ENCODE data around the gene F2RL2. TPM values are rescaled to one million over a fixed set of nuclear protein-coding genes. Genes with fewer than 3 reads are reported as not detected.

The F2RL2 gene, protein sequence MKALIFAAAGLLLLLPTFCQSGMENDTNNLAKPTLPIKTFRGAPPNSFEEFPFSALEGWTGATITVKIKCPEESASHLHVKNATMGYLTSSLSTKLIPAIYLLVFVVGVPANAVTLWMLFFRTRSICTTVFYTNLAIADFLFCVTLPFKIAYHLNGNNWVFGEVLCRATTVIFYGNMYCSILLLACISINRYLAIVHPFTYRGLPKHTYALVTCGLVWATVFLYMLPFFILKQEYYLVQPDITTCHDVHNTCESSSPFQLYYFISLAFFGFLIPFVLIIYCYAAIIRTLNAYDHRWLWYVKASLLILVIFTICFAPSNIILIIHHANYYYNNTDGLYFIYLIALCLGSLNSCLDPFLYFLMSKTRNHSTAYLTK
- not detected for total RNA-seq

DNA sequence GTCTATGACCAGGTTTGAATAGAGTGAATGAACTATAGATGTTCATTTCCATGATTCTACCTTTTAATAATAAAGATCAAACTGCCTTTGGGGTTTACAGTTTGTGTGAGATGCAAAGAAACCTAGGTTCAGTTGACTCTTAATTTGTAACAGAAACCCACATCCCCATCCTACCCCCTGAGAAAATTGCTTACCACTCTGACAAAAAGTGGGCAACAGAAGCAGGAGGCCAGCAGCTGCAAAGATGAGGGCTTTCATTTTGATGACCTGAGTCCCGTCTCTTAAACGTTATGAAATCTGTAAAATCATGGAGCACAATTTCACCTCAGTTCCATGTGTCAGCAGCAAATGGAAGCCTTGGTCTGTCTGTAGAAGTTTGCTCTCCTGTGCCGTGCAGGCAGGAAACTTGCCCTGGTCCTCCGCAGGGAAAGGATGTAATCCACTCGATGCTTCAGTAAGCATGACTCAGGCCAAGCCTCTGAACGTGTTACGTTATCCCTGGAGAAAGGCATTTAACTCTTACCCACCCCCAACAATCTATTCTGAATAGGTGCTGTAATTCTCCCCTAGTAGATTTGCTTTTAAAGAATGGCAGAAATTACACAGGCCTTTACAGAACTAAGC, at the start of gene F2RL2:
TSS of gene F2RL2 (minus strand) at position 431 of the 624 bp plus-strand sequence. CDS start at position 258, 173 bp downstream.
- H3K9me3 Mint-ChIP-seq (ENCODE audit: low read depth): no peaks in the 10 kb centered on the region
- POLR2A ChIA-PET: no interaction called here
- ATAC-seq (no peak), DNase-seq (no peak)
- no peak within 1 kb of the TSS for H3K4me3 Mint-ChIP-seq
- intact Hi-C loops (cut with DNase I, micrococcal nuclease): no loop called here
- no peak within 1 kb of the TSS for H3K27ac Mint-ChIP-seq
- CTCF ChIA-PET: interaction anchor here (0.6 kb wide), 1 partner anchor 192 kb away, joined by 3 read pairs; no protein-coding TSS in a partner anchor
- H3K27me3 Mint-ChIP-seq: no peaks in the 10 kb centered on the region
- H3K4me1 Mint-ChIP-seq: peaks cover 22% of the 10 kb centered on the region
- peaks cover 17% of the 10 kb centered on the region for H3K36me3 Mint-ChIP-seq (ENCODE audit: low read depth)

DNA sequence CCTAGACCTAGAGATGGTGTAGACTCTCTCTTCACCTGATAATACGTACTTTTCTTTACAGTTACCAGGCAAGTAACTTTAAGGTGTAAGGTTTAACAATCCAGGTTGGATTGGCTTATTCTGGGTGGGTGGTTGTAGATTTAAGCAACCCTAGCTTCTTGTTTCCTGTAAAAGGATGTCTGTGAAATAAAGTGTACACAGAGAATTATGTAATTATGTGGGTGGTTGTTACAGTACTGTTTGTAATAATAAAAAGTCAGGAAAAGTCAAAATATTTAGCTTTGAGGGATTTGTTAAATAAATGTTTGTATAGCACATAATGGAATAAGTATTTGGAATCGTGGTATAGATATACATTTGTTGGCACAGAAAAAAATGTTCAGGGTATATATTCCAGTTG, 49.0 kb upstream of the F2RL2 start:
- H3K4me3 Mint-ChIP-seq: no peak overlapping the region
- no peaks in the 10 kb centered on the region for H3K27me3 Mint-ChIP-seq
- ATAC-seq (no peak), DNase-seq (no peak)
- H3K4me1 Mint-ChIP-seq: no peaks in the 10 kb centered on the region
- peaks cover 50% of the 10 kb centered on the region for H3K36me3 Mint-ChIP-seq (ENCODE audit: low read depth)
- H3K9me3 Mint-ChIP-seq (ENCODE audit: low read depth): no peaks in the 10 kb centered on the region
- intact Hi-C loops (cut with DNase I, micrococcal nuclease): no loop called here
- ChIA-PET CTCF (no interaction called here), POLR2A (no interaction called here)
- H3K27ac Mint-ChIP-seq: no peak overlapping the region

DNA sequence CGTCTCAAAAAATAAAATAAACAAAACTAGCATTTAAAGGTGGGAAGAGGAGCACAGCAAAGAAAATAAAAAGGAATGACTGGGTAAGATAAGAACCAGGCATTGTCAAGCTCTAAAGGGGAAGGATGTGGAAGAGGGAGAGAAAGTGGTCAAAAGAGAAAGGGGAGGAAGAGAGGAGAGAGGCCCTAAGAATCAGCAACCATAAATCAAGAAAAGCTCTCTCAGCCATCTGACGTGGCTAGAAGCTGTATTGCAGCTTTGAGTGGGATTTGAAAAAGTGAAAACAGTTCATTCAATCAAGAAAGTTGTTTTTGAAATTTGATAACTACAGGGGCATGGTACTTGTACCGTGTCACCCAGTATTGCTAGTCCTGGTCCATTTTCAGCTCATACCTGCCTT, 47.3 kb upstream of the F2RL2 start:
- Mint-ChIP-seq H3K4me1 (no peaks in the 10 kb centered on the region), H3K9me3 (ENCODE audit: low read depth) (no peaks in the 10 kb centered on the region), H3K27ac (no peak overlapping the region), H3K4me3 (no peak overlapping the region), H3K36me3 (ENCODE audit: low read depth) (peaks cover 38% of the 10 kb centered on the region), H3K27me3 (no peaks in the 10 kb centered on the region)
- ATAC-seq (no peak), DNase-seq (no peak)
- CTCF ChIA-PET: interaction anchor here (0.6 to 1.0 kb wide), 2 partner anchors 9 to 104 kb away, joined by 3 to 5 read pairs; no protein-coding TSS in a partner anchor
- POLR2A ChIA-PET: no interaction called here
- intact Hi-C loops (cut with DNase I, micrococcal nuclease): no loop called here

DNA sequence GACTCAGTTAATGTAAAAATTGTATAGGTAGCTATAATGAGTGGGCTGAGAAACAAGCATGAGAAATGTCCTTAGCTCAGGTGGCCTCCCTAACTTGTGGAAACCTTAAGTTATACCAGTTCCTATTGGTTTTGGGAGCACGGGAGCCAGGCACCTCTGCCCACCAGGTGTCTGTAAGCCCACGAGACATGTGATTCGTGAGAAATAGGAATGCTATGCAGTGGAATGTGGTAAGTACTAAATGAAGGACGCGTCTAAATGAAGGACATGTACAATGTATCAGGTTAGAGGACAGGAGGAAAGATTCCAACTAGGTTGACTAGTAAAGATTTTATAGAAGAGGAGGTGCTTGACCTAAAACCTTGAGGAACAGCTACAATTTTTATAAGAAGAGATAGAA, 46.0 kb upstream of the F2RL2 start:
- ChIA-PET POLR2A (interaction anchor here (0.6 kb wide), 1 partner anchor 319 kb away, joined by 3 read pairs; no protein-coding TSS in a partner anchor), CTCF (interaction anchor here (1.2 kb wide), 2 partner anchors 26 to 70 kb away, joined by 3 read pairs; no protein-coding TSS in a partner anchor)
- Mint-ChIP-seq H3K36me3 (ENCODE audit: low read depth) (peaks cover 40% of the 10 kb centered on the region), H3K4me3 (no peak overlapping the region), H3K27ac (no peak overlapping the region), H3K4me1 (no peaks in the 10 kb centered on the region), H3K27me3 (no peaks in the 10 kb centered on the region), H3K9me3 (ENCODE audit: low read depth) (no peaks in the 10 kb centered on the region)
- no peak for ATAC-seq
- DNase-seq: no peak
- intact Hi-C loops (cut with DNase I, micrococcal nuclease): no loop called here

DNA sequence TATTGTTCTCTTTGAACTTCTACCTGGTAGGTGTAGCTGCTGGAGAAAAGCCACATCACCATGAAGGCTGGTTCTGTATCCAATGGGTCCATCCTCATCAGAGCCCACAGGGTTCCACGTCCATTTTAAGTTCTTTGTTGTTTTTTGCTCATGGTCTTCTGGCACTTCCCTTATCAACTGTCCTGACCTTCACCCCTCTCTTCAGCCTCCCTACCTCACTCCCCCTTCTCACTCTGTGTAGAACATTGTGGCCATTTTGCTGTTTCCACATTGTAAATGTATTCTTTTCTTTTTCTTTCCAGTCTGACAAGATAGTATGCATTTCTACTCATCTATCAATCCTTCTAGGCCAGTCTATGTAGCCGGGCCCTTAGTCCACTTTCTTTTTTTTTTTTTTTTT, 44.3 kb upstream of the F2RL2 start:
- no peaks in the 10 kb centered on the region for H3K4me1 Mint-ChIP-seq
- peaks cover 36% of the 10 kb centered on the region for H3K36me3 Mint-ChIP-seq (ENCODE audit: low read depth)
- intact Hi-C loops (cut with DNase I, micrococcal nuclease): no loop called here
- H3K27ac Mint-ChIP-seq: no peak overlapping the region
- no peaks in the 10 kb centered on the region for H3K27me3 Mint-ChIP-seq
- DNase-seq: no peak
- ATAC-seq: no peak
- ChIA-PET CTCF (interaction anchor here (0.6 to 2.0 kb wide), 2 partner anchors 107 to 132 kb away, joined by 3 to 8 read pairs; no protein-coding TSS in a partner anchor), POLR2A (no interaction called here)
- H3K4me3 Mint-ChIP-seq: no peak overlapping the region
- no peaks in the 10 kb centered on the region for H3K9me3 Mint-ChIP-seq (ENCODE audit: low read depth)

DNA sequence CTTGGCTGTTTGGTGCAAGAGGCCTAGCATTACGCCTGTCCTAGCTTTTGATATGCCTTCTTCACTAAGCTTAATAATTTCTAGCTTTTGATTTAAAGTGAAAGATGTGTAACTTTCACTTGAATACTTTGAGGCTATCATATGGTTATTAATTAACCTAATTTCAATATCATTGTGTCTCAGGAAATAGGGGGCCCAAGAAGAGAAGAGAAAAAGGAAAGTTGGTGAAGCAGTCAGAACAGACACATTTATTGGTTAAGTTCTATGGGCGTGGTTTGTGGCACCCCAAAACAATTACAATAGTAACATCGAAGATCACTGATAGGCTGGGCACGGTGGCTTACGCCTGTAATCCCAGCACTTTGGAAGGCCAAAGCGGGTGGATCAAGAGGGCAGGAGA, 40.9 kb upstream of the F2RL2 start:
- Mint-ChIP-seq H3K27me3 (no peaks in the 10 kb centered on the region), H3K9me3 (ENCODE audit: low read depth) (no peaks in the 10 kb centered on the region), H3K4me3 (no peak overlapping the region), H3K27ac (no peak overlapping the region), H3K4me1 (no peaks in the 10 kb centered on the region), H3K36me3 (ENCODE audit: low read depth) (peaks cover 24% of the 10 kb centered on the region)
- ATAC-seq (no peak), DNase-seq (no peak)
- CTCF ChIA-PET: no interaction called here
- intact Hi-C loops (cut with DNase I, micrococcal nuclease): no loop called here
- POLR2A ChIA-PET: no interaction called here

DNA sequence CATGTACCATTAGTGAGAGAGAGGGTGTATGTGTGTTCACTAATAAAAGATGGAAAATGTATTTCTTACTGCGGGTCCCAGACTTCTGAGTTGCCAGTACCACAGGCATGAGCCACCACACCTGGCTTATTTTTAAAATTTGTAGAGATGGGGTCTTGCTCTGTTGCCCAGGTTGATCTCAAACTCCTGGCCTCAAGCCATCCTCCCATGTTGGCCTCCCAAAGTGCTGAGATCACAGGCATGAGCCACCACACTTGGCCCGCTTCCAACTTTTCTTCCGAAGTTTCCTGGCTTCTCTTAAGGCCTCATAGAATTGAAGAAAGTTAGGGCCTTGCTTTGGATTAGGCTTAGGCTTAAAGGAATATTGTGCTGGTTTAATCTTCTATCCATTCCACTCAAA, 40.4 kb upstream of the F2RL2 start:
- no peak for DNase-seq
- Mint-ChIP-seq H3K27me3 (no peaks in the 10 kb centered on the region), H3K4me1 (no peaks in the 10 kb centered on the region), H3K36me3 (ENCODE audit: low read depth) (peaks cover 24% of the 10 kb centered on the region), H3K4me3 (no peak overlapping the region), H3K27ac (no peak overlapping the region), H3K9me3 (ENCODE audit: low read depth) (no peaks in the 10 kb centered on the region)
- ChIA-PET CTCF (no interaction called here), POLR2A (no interaction called here)
- no peak for ATAC-seq
- intact Hi-C loops (cut with DNase I, micrococcal nuclease): no loop called here

DNA sequence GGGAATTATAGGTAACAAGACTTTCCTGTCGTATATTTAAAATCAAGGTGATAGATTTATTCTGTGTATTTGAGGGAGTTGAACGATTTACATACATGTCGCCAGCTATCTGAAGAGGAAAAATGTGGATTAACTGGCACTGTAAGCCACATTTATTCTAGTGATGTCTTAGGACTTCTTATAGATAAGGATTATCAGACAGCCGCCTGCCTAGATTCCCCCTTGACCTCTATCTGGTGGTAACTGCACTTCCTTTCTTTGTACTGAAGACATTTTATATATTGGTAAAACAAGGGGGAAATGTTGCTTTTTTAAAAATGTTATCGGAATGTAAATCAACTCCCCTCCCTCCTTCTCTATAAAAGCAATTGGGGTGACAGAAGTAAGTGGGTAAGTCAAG, 39.3 kb upstream of the F2RL2 start:
- H3K4me1 Mint-ChIP-seq: no peaks in the 10 kb centered on the region
- ChIA-PET POLR2A (no interaction called here), CTCF (interaction anchor here (0.6 to 1.2 kb wide), 2 partner anchors 20 to 34 kb away, joined by 3 read pairs; no protein-coding TSS in a partner anchor)
- DNase-seq: no peak
- H3K27ac Mint-ChIP-seq: no peak overlapping the region
- H3K9me3 Mint-ChIP-seq (ENCODE audit: low read depth): no peaks in the 10 kb centered on the region
- no peak for ATAC-seq
- peaks cover 28% of the 10 kb centered on the region for H3K36me3 Mint-ChIP-seq (ENCODE audit: low read depth)
- H3K4me3 Mint-ChIP-seq: no peak overlapping the region
- intact Hi-C loops (cut with DNase I, micrococcal nuclease): no loop called here
- no peaks in the 10 kb centered on the region for H3K27me3 Mint-ChIP-seq

DNA sequence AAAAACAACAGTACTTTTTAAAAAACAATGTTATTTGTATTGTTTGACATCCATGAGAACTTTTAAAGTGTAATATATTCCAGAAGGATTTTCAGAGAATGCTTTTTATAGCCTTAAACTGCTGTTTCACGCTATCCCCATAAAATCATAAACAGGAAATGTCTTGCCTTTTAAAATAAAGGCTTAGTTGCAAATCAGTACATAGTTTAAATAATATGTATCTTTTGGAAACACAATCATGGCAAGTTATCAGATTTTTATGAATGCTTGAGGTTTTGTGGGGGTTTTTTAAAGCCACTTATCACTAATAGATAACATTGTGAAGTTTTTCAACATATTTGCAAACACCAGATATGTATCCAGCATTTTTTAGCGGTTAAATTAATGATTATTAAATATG, 37.2 kb upstream of the F2RL2 start:
- Mint-ChIP-seq H3K4me3 (no peak overlapping the region), H3K4me1 (no peaks in the 10 kb centered on the region), H3K9me3 (ENCODE audit: low read depth) (no peaks in the 10 kb centered on the region), H3K27ac (no peak overlapping the region), H3K36me3 (ENCODE audit: low read depth) (peaks cover 33% of the 10 kb centered on the region), H3K27me3 (no peaks in the 10 kb centered on the region)
- DNase-seq (no peak), ATAC-seq (no peak)
- CTCF ChIA-PET: interaction anchor here (0.6 to 1.6 kb wide), 2 partner anchors 24 to 114 kb away, joined by 4 to 7 read pairs; no protein-coding TSS in a partner anchor
- POLR2A ChIA-PET: no interaction called here
- intact Hi-C loops (cut with DNase I, micrococcal nuclease): no loop called here

DNA sequence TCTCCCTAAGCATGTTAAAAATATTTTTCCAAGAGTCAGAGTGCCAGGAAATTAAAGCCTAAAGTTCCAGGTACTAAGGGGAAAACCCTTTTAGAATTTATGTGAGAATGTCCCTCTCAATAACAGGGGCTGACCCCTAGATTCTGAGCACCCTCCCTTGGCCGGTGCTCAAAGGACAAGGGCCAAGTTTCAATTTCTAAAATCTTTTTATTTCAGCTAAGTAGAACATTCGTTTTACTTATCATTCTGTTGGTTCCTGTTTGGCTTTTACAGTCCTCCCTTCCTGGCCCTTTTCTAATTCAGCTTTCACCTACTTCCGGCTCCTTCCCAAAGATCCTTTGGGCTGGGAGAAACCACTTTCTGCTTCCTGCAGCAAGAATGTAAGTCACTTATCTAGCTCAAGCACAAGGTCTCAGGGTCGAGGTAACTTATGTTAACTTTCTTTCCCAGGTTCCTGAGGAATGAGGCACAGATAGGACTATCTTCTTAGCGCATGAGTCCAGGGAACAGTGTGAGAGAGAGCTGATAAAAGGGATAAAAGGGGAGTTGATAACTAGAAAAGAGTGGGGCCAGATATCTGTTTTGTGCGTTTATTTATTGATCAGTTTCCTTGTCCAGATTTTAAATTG, 34.6 kb upstream of the F2RL2 start:
- no peak overlapping the region for H3K27ac Mint-ChIP-seq
- peaks cover 5% of the 10 kb centered on the region for H3K4me1 Mint-ChIP-seq
- ChIA-PET CTCF (interaction anchor here (0.6 to 1.9 kb wide), 5 partner anchors 16 to 154 kb away, joined by 3 to 6 read pairs (median 5); no protein-coding TSS in a partner anchor), POLR2A (no interaction called here)
- no peaks in the 10 kb centered on the region for H3K27me3 Mint-ChIP-seq
- H3K4me3 Mint-ChIP-seq: no peak overlapping the region
- H3K36me3 Mint-ChIP-seq (ENCODE audit: low read depth): peaks cover 36% of the 10 kb centered on the region
- ATAC-seq (no peak), DNase-seq (no peak)
- no peaks in the 10 kb centered on the region for H3K9me3 Mint-ChIP-seq (ENCODE audit: low read depth)
- intact Hi-C loops (cut with DNase I, micrococcal nuclease): no loop called here

DNA sequence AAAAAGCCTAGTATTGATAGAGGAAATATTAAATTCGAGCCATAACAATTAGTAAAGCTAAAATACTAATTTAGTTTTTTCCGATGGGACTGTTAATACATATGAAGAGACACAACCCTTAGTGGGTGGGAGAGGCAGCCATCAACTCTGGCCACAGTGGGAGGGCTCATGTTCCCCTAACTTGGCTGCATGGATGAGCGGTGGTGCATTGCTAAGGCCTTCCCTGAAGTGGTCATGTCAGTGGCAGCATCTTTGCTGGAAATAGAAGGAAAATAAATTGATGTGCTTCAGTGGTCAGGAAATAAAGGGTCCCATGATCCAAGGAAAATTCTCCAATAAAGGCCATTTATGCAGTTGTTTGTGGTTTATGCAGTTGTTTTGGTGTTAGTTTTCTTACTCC, 33.9 kb upstream of the F2RL2 start:
- ATAC-seq (no peak), DNase-seq (no peak)
- ChIA-PET POLR2A (no interaction called here), CTCF (interaction anchor here (0.6 to 1.7 kb wide), 5 partner anchors 13 to 176 kb away, joined by 3 to 5 read pairs (median 4); no protein-coding TSS in a partner anchor)
- Mint-ChIP-seq H3K4me1 (peaks cover 5% of the 10 kb centered on the region), H3K27ac (no peak overlapping the region), H3K27me3 (no peaks in the 10 kb centered on the region), H3K4me3 (no peak overlapping the region), H3K9me3 (ENCODE audit: low read depth) (no peaks in the 10 kb centered on the region), H3K36me3 (ENCODE audit: low read depth) (peaks cover 32% of the 10 kb centered on the region)
- intact Hi-C loops (cut with DNase I, micrococcal nuclease): no loop called here

Data from activated CD4-positive, alpha-beta T cell treated with anti-CD3 and anti-CD28 coated beads for 36 hours (primary cell).